NCI-H526 treated with DMSO at 0.1 percent for 48 hours (cell line): Measurements from ENCODE around the gene NIT1.
"Not testable (repeated sequence)": the region's sequence is repeated elsewhere in the genome, so short reads cannot be mapped to it uniquely, and the experiment has no call there.

ENCODE experiments used
- DNase-seq: peaks from one replicate; lab custom pipeline; 2025; lab: John Stamatoyannopoulos, UW

The NIT1 gene

GRCh38 chr1:161113915-161114314 is 4.0 kb upstream of the NIT1 start:
- DNase-seq = no peak

GRCh38 chr1:161114556-161114955 is 3.3 kb upstream of the NIT1 start:
- DNase-seq = no peak

GRCh38 chr1:161115132-161115711 is 2.7 kb upstream of the NIT1 start:
- DNase-seq = no peak

GRCh38 chr1:161115961-161116360 is 1.9 kb upstream of the NIT1 start:
- not testable (repeated sequence) for DNase-seq

GRCh38 chr1:161119092-161119903 is 1.4 kb downstream of the NIT1 start:
- no peak for DNase-seq

GRCh38 chr1:161121042-161121650 is 3.2 kb downstream of the NIT1 start:
- DNase-seq = no peak

- no peak for DNase-seq
These were observed 3.9 kb downstream of the NIT1 start for GRCh38 chr1:161121834-161122233.

- DNase-seq = no peak
These were observed 5.1 kb downstream of the NIT1 start for GRCh38 chr1:161122967-161123366.

- no peak for DNase-seq
These were observed 9.7 kb downstream of the NIT1 start for GRCh38 chr1:161127649-161128048.

- DNase-seq = no peak
These were observed 10.9 kb downstream of the NIT1 start for GRCh38 chr1:161128591-161129420.

- DNase-seq = no peak
These were observed 12.4 kb downstream of the NIT1 start for GRCh38 chr1:161130266-161130665.

- DNase-seq = no peak
These were observed 13.9 kb downstream of the NIT1 start for GRCh38 chr1:161131523-161132409.

GRCh38 chr1:161132410-161133219 is 14.7 kb downstream of the NIT1 start, which contains the start of gene DEDD:
Gene DEDD (minus strand): TSS chr1:161132667. CDS start chr1:161124462, 8,205 bp downstream.
- peak; percentile 99 for DNase-seq

GRCh38 chr1:161133220-161133740 is 15.4 kb downstream of the NIT1 start:
- peak; percentile 73 for DNase-seq

GRCh38 chr1:161137881-161138280 is 20.0 kb downstream of the NIT1 start:
- no peak for DNase-seq

- no peak for DNase-seq
These were observed 20.5 kb downstream of the NIT1 start for GRCh38 chr1:161138431-161138830.

- peak; percentile 29 for DNase-seq
These were observed 21.9 kb downstream of the NIT1 start for GRCh38 chr1:161139766-161140165.

- no peak for DNase-seq
These were observed 23.0 kb downstream of the NIT1 start for GRCh38 chr1:161140755-161141400.

- no peak for DNase-seq
These were observed 27.9 kb downstream of the NIT1 start for GRCh38 chr1:161145832-161146231.

- DNase-seq = no peak
These were observed 35.3 kb downstream of the NIT1 start for GRCh38 chr1:161153176-161153575.
